GM19240 (cell line): ENCODE measurements around the gene MLLT10.

Experiments
- DNase-seq: peaks from one replicate; pipeline ENCODE4 v3.0.0; 2011; ENCODE audit warnings: low spot score; ENCODE audit not compliant: insufficient read length

Gene MLLT10

GRCh38 chr10:21634599-21635365, 100.8 kb downstream of the MLLT10 start:
- DNase-seq, result no peak

GRCh38 chr10:21637795-21638194, 103.8 kb downstream of the MLLT10 start:
- no peak for DNase-seq

DNA sequence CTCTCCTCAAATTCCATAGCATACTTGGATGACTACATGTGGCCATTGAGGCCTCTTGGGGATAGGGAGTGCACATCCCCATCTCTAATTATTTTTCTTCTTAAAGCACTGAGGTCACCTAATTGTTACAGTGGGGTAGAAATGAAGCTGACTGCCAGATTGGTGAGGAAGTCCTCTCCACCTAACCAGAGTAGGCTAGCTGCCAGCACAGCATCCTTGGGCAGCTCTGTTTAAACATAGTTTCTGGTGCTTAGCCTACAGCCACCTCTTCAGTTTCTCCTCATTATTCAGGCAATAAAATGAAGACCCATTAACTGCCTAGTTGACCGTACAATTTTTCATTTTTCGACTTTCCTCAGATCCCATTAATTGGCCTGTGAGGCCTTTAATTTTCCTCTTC, 104.6 kb downstream of the MLLT10 start:
- DNase-seq, result no peak

GRCh38 chr10:21648040-21648439, 114.0 kb downstream of the MLLT10 start:
- DNase-seq, result no peak

DNA sequence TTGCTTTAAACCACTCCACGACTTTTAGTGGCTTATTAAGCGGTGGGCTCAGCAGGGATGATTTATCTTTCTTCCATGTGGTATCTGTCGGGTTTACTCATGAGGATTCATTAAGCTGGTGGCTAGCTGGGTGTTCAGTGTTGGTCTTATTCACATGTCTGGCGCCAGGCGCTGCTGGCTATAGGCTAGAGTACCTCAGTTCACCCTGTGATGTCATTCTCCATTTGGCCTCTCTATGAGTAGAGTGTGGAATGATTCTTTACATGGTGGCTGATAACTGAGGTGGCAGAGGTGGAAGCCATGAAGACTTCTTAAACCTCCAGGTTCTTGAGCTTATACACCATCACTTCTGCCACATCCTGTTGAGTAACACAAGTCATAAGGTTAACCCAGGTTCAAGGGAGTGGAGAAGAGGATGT, 115.4 kb downstream of the MLLT10 start:
- no peak for DNase-seq

- DNase-seq, result no peak
Observed at GRCh38 chr10:21650353-21650752, 116.3 kb downstream of the MLLT10 start.

DNA sequence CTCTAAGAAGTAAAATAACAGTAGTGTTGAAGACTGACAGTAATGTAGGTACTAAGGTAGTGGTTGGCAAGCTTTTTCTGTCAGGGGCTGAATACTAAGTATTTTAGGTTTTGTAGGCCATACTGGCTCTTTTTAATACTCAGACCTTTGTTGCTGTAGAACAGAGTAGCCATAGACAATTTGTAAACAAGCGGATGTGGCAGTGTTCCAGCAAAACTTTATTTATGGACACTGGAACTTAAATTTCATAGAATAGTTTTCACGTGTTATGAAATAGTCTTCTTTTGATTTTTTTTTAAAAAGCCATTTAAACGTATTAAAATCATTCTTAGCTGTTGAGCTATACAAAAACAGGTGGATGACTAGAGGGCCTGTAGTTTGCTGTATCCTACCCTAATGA, 121.2 kb downstream of the MLLT10 start:
- no peak for DNase-seq

DNA sequence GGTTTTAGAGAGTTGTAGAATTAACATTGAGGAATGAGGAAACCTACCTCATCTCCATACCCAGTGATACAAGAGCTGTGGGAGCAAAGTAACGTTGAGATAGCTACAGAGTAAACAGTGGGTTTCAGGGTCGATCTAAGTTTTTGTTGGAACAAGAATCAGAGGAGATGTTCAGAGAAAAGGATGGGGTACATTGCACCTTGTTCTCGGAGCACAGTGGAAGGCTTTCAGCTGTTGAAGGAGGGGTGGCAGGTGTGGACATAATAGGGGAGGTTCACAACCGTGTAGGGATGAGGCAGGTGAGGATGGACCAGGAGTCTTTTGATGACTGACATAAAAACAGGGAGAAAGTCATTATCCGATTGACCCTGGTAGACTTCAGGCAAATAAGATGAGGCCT, 121.7 kb downstream of the MLLT10 start:
- no peak for DNase-seq

DNA sequence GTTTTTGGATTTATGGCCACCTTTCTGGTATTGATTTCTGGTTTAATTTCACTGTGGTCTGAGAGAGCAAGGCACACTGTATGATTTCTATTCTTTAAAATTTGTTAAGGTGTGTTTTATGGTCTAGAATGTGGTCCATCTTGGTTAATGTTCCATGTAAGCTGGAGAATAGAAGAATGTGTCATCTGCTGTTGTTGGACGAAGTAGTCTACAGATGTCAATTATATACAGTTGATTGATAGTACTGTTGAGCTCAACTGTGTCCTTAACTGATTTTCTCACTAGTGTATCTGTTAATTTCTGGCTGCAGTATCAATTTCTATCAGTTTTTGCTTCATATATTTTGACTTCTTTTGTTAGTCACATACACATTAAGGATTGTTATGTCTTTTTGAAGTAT, 127.1 kb downstream of the MLLT10 start:
- DNase-seq, result no peak

DNA sequence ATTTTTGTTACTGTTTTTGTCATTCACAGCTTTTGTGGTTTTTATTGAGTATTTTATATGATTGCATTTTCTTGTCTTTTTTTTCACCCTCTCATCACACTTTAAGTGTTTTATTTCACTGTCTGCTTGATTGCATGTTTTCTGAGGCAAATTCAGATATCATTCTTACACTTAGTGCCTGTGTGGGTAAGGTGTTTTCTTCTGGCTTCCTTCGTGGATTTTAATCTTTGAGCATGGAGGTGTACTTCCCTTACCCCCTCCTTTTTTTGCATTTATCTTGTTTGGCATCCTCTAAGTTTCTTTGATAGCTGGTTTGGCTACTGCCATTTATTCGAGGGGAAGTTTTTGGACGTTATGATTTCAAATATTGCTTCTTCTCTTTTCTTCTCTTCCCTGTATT, 127.9 kb downstream of the MLLT10 start:
- DNase-seq, result no peak

GRCh38 chr10:21662635-21663034, 128.6 kb downstream of the MLLT10 start:
- no peak for DNase-seq

DNA sequence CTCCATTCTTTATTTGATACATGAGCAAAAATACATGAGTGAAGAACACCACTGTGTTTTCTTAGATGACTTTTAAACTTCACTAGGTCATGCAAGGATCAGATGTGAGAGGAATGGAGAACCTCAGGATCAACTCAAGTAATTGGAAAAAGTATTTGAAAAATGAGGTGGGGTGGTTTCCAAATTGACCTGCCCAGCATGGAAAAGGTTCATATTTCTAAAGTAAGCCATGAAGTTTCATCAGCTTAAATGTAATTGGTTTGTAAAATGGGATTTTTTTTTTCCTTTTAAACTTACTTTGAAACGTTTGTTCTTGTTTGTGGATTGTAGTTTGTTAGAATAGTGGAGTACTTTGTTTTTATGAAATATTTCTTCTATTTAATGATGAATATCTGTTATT, 134.8 kb downstream of the MLLT10 start:
- DNase-seq, result no peak

GRCh38 chr10:21670391-21670790, 136.4 kb downstream of the MLLT10 start:
- no peak for DNase-seq

GRCh38 chr10:21673668-21674067, 139.6 kb downstream of the MLLT10 start:
- DNase-seq, result no peak

GRCh38 chr10:21675157-21675796, 141.2 kb downstream of the MLLT10 start:
- no peak for DNase-seq

- DNase-seq, result no peak
Observed at GRCh38 chr10:21677551-21677950, 143.5 kb downstream of the MLLT10 start.

GRCh38 chr10:21681156-21681555, 147.1 kb downstream of the MLLT10 start:
- DNase-seq, result no peak

GRCh38 chr10:21687266-21688008, 153.4 kb downstream of the MLLT10 start:
- no peak for DNase-seq

DNA sequence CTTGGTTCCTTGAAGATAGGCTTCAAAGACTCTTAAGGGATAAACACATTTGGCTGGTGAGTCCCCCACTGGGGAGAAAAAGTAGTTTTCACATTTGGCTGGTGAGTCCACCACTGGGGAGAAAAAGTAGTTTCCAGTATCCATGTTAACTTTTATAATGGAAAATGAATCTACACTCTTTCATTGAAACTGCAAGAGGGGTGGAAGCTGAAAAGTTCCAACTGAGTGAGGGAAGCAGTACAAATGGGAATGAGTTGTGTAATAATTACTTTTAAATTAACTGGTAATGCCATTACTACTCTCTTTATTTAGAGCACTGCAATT, 153.9 kb downstream of the MLLT10 start:
- no peak for DNase-seq

DNA sequence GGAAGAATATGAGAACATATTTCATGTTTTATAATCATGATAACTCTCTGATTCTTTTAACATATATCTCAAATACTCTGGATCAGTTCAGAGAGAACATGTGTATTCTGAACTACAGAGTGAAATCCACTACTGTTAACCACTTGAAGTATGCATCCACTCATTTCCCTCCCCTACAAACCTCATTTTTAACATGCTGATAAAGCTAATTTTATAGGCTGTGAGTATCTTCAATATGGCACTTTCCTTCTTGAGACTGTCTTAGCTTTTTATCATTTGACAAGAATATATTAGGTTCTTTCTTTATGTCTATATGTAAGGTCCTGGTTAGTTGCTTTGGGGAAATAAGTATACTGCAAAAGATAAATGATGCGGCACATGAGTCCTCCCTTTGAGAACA, 154.8 kb downstream of the MLLT10 start:
- DNase-seq, result no peak

DNA sequence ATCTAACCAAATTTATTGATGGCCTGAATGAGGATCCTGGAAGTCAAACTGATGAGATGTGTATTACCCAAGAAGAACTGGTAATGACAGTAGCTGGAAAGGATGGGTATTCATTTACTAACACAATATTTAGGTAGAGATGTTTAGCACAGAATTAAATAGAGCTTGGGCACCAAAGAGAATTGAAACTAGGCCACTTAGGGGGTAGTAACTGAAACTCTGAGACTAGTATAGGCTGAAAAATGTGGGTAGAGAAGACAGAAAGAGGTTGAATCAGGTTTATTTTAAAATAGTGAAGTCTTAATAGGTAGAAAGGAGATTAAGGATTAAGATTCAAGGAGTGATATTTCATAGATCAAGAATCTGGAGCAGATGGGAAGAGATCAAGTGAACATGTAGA, 155.8 kb downstream of the MLLT10 start:
- DNase-seq, result no peak

GRCh38 chr10:21692916-21693315, 158.9 kb downstream of the MLLT10 start:
- DNase-seq, result no peak

GRCh38 chr10:21693418-21693817, 159.4 kb downstream of the MLLT10 start:
- DNase-seq, result no peak
